Fibroblast of the conjunctiva (primary cell): Measurements from ENCODE around the gene LRRTM3.

Source experiments
- DNase-seq: peaks from one replicate; pipeline ENCODE4 v3.0.0-alpha.2; 2010; ENCODE audit warnings: low read depth

Gene LRRTM3

DNA sequence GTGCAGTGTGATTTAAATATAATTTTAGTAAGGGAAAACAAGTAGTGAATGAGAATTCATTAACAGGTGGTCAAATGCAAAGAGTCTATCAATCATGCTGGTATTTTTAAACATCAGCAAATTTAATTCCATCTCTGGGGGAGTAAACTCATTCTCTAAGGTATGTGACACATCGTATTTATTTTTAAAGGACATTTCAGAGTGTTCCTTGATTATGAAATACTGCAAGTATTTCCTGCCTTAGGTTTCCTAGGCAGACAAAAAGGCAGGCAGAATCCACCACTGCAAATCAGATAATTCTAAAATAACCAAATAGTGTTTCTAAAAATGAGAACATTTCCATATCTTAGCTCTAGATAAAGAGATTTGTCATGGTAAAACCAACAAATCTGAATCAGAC lies 193.8 kb downstream of the LRRTM3 start:
- DNase-seq = no peak

DNA sequence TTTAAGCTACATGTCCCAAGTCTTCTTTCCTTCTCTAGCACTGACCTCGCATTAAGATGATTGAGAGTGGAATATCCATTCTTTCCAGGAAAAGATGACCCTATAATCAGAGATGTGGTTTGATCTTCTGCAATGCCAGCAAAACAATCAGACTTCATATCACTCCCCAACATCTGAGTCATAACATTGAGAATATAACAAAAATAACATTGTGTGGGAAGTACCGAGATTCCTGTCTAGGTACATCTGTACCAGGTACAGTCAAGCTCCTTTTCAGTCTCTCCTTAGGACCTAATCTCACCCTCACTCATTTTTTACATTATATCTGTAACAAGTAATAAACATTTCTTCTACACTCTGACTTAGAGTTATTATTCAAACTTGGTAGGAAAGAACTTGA lies 201.6 kb downstream of the LRRTM3 start:
- DNase-seq = no peak

DNA sequence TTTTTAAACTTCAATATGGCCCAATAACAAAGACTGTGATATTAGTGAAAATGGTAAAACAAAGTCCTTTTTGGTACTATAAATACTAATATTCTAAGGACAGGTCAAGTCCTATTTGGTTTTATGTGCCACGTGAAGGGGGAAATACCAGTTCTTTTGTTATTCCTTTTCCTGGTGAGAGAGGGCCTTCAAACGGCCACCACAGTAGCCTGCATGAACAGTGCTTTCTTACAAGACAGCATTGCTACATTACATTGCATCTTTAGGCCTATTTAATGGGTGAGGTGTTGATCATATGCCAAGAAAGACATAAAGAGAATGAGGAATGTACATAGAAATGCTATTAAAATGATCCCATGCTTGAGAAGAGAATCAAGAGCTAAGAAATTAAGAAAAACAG lies 214.8 kb downstream of the LRRTM3 start:
- DNase-seq = no peak

DNA sequence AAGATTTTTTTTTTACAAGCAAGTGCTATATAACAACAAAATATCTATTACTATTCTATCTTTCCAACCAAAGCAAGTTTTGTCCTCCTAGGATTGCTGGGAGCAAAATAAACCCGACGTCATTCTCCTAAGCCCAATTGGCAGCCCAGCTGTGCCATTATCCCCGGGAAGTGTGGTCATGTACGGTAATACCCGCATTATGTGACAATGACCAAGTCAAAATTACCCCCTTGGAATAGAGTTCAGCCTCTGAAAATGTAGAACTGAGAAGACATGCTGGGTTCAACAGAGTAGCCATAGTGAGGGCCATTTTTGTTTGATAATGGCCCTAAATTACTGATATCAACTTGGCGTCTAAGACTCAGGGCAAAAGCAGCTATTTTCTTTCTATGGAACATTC lies 215.5 kb downstream of the LRRTM3 start:
- no peak for DNase-seq

DNA sequence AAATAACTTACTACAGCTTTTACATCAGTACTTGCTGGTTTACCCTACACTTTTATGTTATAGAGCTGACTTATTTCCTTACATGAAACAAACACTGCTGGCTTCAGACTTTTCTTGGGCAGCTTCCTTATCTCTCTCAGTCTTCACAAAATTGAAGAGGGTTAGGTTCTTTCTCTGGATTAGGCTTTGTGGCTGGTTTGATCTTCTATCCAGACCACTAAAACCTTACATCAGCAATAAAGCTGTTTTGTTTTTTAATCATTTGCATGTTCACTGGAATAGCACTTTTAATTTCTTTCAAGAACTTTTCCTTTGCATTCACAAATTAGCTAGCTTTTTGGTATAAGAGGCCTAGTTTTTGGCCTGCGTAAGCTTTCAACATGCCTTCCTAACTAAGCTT lies 218.7 kb downstream of the LRRTM3 start:
- no peak for DNase-seq
